Stimulated activated CD4-positive, alpha-beta T cell treated with anti-CD3 and anti-CD28 coated beads, Interleukin-1b, Interleukin-23, amount 100 ng/mL, for 4 hours (primary cell): ENCODE measurements around the gene PDE10A.

ENCODE experiments used
- DNase-seq, 2 donors: peaks; one replicate each; pipeline ENCODE4 v3.0.0-alpha.2; 2020; ENCODE audit warnings: low read depth in 2 of 2

The PDE10A gene

DNA sequence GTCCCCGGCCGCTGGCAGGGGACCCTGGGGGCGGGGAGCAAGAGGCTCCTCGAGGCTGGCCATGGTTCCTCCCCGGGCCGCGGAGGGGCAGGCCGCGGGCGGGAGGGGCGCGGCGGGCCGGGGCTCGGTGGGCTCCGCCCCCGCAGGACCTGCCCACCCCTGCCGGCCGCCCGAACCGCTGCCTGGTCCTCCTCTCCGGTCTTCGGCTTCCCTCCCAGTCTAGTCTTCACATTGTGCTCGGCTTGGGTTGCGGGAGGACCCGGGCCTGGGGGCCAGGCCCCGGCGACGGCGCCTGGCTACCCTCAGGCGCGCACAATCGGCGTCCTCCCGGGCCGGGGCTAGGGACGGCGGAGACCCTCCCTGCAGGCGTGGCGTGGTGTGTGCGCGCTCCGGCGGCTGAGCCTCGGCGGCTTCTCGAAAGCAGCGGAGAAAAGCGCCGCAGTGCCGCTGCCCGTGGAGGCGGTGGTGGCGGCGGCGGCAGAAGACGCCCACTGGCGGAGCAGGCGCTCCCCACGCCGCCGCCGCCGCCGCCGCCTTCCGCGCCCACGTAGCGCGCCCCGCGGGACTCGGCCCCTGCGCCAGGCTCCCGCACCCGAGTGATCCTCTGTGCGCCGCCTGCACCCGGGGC lies at the start of gene PDE10A:
PDE10A (minus strand) TSS at position 493 of the 628 bp plus-strand sequence; CDS start at position 63, 430 bp downstream.
- no peak for DNase-seq

DNA sequence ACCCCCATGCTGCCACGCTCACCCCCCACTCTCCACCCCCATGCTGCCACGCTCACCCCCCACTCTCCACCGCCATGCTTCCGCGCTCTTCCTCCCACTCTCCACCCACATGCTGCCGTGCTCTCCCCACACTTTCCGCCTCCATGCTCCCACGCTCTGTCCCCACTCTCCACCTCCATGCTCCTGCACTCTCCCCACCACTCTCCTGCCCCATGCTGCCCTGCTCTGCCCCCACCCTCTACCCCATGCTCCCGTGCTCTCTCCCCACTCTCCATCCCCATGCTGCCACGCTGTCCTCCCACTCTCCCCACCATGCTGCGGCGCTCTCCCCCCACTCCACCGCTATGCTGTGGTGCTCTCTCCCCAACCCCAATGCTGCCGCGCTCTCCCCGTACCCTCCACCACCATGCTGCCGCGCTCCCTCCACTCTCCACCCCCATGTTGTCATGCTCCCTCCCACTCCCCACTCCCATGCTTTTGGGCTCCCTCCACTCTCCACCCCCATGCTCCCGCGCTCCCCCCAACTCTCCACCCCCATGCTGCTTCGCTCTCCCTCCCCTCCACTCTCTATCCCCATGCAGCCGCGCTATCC lies 46.0 kb upstream of the PDE10A start:
- no peak for DNase-seq

DNA sequence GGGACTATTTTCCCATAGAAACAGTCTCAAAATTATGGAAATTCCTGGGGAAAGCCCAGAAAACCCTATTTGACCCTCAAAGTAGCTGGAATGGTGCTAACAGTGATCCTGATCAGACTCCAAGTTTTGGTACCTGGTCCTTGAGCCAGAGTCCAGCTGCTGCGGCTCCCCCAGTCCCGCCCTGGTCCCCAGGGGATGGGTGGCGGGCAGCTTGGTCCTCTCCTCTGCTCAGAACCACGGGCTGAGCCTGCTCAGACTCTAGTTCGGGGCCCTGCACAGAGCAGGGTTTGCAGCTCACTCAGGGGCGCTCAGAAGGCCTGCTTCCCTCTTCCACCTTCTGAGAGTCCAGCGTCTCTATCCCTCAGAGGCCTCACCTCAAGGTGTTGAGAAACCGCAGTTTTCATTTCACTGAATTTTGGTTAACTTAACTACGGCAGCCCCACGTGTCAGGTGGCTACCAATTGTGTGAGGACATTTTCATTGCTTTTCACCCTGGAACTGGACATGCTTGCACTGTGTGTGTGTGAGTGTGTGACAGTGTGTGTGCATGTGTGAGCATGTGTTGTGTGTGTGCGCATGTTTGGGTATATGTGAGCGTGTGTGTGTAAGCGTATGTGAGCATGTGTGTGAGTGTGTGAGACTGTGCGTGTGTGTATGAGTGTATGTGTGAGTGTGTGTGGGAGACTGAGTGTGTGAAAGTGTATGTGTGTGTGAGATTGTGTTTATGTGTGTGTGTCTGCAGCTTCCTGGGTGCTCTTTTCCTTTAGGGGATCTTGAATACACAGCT lies 44.2 kb upstream of the PDE10A start:
- DNase-seq = no peak

GRCh38 chr6:165705941-165706340 lies 42.9 kb upstream of the PDE10A start:
- no peak for DNase-seq

DNA sequence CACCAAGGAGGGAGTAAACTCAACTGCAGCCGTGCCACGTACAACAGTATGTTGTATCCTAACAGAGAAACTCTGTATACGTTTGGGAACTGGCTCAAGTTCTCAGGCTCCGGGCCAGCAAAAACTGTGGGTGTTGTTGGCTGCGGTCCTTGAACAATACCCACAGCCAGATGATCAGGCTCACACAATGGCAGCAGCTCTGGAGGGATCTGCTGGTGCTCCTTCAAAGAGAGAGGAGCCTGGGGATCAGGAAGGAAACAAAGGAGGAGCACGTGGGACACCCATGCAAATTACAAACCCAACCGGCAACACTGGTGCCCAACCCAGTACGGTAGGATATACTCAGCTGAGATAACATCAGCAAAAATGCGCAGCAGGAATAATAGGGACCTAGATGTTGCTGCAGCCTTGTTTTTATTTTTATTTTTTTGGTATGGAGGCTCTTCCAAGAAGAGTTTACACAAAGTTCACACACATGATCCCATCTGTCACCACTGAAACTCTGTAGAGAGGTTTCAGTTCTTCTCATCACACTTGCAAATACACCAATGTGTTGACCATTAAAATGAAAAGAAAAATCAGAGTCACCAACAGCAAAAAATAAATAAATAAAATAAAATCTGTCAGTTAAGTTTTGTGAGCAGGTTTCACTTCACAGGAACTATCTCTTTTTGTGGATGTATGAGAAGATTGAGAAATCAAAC lies 41.2 kb upstream of the PDE10A start:
- no peak for DNase-seq

GRCh38 chr6:165702669-165703068 lies 39.6 kb upstream of the PDE10A start:
- DNase-seq = no peak

DNA sequence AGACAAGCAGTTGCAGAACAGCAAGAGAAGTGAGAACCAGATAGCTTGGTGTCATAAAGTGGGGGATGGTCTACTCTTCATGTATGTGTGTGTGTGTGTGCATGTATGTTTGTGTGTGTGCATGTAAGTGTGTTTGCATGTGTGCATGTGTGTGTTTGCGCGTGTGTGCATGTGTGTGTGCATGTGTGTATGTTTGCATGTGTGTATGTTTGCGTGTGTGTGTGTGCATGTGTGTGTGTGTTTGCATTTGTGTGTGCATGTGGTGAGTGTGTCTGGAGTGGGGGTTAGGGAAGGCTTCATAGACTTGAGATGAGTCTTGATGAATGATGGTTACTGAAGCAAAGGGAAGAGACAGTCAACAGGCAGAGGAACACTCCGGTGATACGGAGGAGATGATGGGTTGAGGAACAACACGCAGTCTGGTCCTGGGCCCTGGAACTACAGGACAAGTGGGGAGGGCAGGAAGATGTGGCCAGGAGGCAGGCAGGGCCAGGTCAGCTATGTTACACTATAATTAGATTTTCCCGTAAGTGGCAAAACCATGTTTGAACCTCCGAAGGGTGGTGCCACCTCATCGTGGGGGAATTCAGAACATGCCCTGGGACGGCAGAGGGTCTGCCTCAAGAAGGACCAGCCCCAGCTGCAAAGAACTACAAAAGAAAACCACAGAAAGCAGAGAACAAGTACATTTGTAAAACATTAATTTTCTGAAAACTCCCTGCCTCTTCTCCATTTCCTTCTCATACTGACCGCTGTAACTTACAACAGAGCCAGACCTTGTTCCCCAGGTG lies 38.7 kb upstream of the PDE10A start:
- no peak for DNase-seq

- no peak for DNase-seq
Observed at GRCh38 chr6:165701005-165701404, 38.0 kb upstream of the PDE10A start.

DNA sequence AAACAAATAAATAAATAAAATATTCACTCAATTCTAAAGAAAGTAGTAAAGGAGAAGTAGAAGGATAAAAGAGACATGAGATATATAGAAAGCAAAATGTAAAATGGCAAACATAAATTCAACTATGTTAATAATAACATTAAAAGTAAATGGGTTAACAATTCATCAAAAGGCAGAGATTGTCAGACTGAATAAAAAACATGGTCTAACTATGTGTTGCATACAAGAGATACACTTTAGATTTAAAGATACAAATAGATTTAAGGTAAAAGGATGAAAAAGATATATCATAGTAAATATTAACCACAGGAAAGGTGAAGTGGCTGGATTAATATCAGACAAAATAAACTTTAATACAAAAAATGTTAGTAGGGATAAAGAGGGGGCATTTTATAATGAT lies 35.8 kb upstream of the PDE10A start:
- DNase-seq = no peak

DNA sequence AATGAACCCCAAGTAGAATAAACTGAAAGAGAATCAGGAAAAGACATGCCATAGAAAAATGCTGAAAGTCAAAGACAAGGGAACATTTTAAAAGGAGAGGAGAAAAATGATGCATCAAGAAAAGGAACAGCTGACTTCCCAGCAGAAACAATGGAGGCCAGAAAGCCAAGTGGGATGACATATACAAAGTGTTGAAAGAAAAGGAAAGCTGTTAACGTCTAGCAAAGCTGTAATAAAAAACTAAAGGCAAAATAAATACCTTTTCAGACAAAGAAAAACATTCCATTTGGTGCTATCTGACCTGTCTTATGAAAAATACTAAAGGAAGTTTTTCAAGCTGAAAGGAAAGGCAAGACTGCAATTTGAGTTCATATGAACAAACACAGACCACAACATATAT lies 34.1 kb upstream of the PDE10A start:
- DNase-seq = no peak

- DNase-seq = no peak
Observed at GRCh38 chr6:165695722-165696515, 32.9 kb upstream of the PDE10A start.

GRCh38 chr6:165694296-165694695 lies 31.3 kb upstream of the PDE10A start:
- no peak for DNase-seq

DNA sequence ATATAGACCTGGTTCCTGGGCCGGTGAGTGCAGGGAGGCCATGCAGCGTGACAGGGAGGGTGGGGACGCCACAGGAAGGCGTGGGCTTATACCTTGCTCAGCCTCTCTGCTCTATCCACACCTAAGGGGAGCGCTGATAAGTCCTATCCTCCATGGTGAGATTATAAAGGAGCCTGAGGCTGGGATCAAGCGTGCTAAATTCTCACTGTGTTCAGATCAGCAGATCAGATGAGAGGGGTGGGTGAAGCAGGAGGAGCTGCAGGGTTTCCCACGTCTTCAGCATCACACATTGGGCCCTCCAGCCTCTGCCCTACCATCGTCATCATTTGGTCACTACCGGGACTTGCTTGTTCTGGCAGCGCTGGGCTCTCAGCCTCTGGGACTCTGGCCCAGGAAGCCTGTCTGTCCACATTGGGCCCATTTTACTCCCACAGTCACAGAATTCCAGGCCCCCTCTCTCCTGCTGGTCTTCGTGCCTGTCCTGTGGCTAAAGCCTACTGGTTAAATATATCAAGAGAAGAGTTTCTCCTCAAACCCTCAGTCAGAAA lies 29.1 kb upstream of the PDE10A start:
- DNase-seq = no peak

DNA sequence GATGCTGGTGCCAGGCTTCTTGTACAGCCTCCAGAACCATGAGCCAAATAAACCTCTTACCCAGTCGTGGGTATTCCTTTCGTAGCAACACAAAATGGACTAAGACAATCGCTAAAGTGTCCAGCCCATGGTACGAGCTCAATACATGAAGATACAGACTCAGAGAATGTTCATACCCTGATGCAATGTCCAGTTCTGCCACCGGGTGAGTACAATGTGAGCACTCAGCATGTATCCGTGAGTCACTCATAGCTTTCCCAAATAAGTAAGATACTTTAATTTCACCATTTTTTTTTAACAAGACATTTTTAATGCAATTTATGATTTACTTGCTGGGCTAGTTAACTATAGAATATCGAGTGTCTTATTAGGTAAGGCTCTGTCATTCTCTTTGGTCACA lies 26.7 kb upstream of the PDE10A start:
- no peak for DNase-seq

GRCh38 chr6:165686596-165687365 lies 23.7 kb upstream of the PDE10A start:
- no peak for DNase-seq

GRCh38 chr6:165685302-165685701 lies 22.3 kb upstream of the PDE10A start:
- DNase-seq = no peak

GRCh38 chr6:165684333-165684732 lies 21.3 kb upstream of the PDE10A start:
- no peak for DNase-seq

DNA sequence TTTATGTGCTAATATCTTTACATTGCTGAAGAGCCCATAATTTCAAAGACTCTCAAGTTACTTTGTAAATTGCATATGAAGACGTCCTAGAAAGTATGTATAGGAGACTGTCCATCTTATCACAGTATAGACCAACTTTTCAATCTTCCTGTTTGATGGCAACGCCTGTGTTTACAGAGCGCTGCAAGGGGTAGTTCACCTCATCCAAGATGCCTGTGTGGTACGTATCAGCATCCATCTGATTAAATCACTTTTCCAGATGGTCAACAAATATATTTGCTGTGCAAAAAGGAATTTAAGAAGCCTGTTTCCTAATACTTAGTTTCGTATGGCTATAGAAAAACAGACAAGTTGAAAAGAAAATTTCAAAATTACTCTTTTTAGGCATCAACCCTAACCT lies 17.9 kb upstream of the PDE10A start:
- no peak for DNase-seq

- DNase-seq = no peak
Observed at GRCh38 chr6:165679326-165679725, 16.3 kb upstream of the PDE10A start.

GRCh38 chr6:165678904-165679303 lies 15.9 kb upstream of the PDE10A start:
- DNase-seq = no peak
